Upper lobe of left lung (tissue), 6 donors: ENCODE measurements around the gene MC1R. TPM values are rescaled to one million over a fixed set of nuclear protein-coding genes. Genes with fewer than 3 reads are reported as not detected.

Experiments used
- ATAC-seq, 2 donors: fragments of 200-7000 bp; cut with Tn5 transposase; one replicate each; pipeline ENCODE4 v1.9.1; 2022; ENCODE audit warnings: mild to moderate bottlenecking in 2 of 2, moderate library complexity in 2 of 2; ENCODE audit not compliant: low FRiP score in 2 of 2
- DNase-seq, 2 donors: peaks; one replicate each; pipeline ENCODE4 v3.0.0-alpha.2; 2019 to 2020
- H3K27ac ChIP-seq, 4 donors: fragments of 200-600 bp; sonication (generic); one replicate each; pipeline ENCODE4 v1.5.1; 2016 to 2019
- H3K27me3 ChIP-seq, 4 donors: fragments of 200-600 bp; sonication (generic); one replicate each; pipeline ENCODE4 v1.5.1; 2017 to 2019
- H3K36me3 ChIP-seq, 4 donors: fragments of 200-600 bp; sonication (generic); one replicate each; pipeline ENCODE4 v1.5.1; 2016 to 2019
- H3K4me1 ChIP-seq, 4 donors: fragments of 200-600 bp; sonication (generic); one replicate each; pipeline ENCODE4 v1.5.1; 2018 to 2019
- H3K4me3 ChIP-seq, 4 donors: fragments of 200-600 bp; sonication (generic); one replicate each; pipeline ENCODE4 v1.5.1; 2017 to 2019; ENCODE audit warnings: mild to moderate bottlenecking in 2 of 4, moderate library complexity in 1 of 4
- H3K9me3 ChIP-seq, 4 donors: fragments of 200-600 bp; sonication (generic); one replicate each; pipeline ENCODE4 v1.5.1; 2018 to 2019
- CTCF ChIP-seq, 6 experiments: fragments of 450-650 bp in 4 of 6; fragments of 200-600 bp in 2 of 6; sonication (generic) in 2 of 6; IDR thresholded peaks; one replicate each; pipeline ENCODE4 v1.5.1; 2016 to 2019; ENCODE audit warnings: antibody characterized with exemption in 6 of 6
- EP300 ChIP-seq, 4 donors: sonication (generic); formaldehyde crosslinking; IDR thresholded peaks; one replicate each; pipeline ENCODE4 v1.5.1; 2017; ENCODE audit warnings: antibody characterized with exemption in 4 of 4, control low read depth in 2 of 4
- POLR2A ChIP-seq, 4 donors: fragments of 450-650 bp; IDR thresholded peaks; one replicate each; pipeline ENCODE4 v1.5.1; 2016 to 2017; ENCODE audit warnings: antibody characterized with exemption in 4 of 4, mild to moderate bottlenecking in 2 of 4
- POLR2AphosphoS5 ChIP-seq, 2 donors: sonication (generic); formaldehyde crosslinking; IDR thresholded peaks; one replicate each; pipeline ENCODE4 v1.5.1; 2017; ENCODE audit warnings: antibody characterized with exemption in 2 of 2
- WGBS, 2 donors: methylation state at CpG; one replicate each; pipeline ENCODE4 v1.1.5; 2017 to 2018; 5-methylcytosine and 5-hydroxymethylcytosine counted together
- total RNA-seq, 6 donors: library from RNA; depleted of rRNA in 4 of 6; stranded (reverse); fragments of >200 nt in 4 of 6; gene quantifications; one replicate each; pipeline versions ENCODE4 v1.1.0 to v1.2.1, GENCODE V29; 2016 to 2021
- donor health status: DM: no; HTN: no; CAD: no; lungs with moderate emphysema.
- donor health status: DM: no; HTN: yes; CAD: no; lungs with severe emphysema.

Gene MC1R
- total RNA-seq, 6 donors from 2014 or later = 4.9 to 44.0 (median 7.0) TPM

GRCh38 chr16:89895482-89896250 is 23.0 kb upstream of the MC1R start:
- ATAC-seq = no peak
- Histone ChIP-seq H3K4me1 (no peaks in the 10 kb centered on the region), H3K9me3 (no peaks in the 10 kb centered on the region), H3K27me3 (no peaks in the 10 kb centered on the region), H3K4me3 (no peak overlapping the region), H3K36me3 (peaks cover 43 to 100% (median 97%) of the 10 kb centered on the region in 4 donors), H3K27ac (no peak overlapping the region)
- no peak for DNase-seq
- WGBS, 2 donors = 94 to 97% methylated on average over 19 to 26 of the region's 26 CpGs
- no peak for TF ChIP-seq CTCF (IDR thresholded peaks at IDR 0.05)

GRCh38 chr16:89897204-89897603 is 21.5 kb upstream of the MC1R start:
- H3K27ac ChIP-seq = no peak overlapping the region
- no peak for DNase-seq
- no peak for ATAC-seq
- no peaks in the 10 kb centered on the region for H3K4me1 ChIP-seq
- H3K27me3 ChIP-seq = no peaks in the 10 kb centered on the region
- peaks cover 36 to 91% (median 88%) of the 10 kb centered on the region in 4 donors for H3K36me3 ChIP-seq
- H3K9me3 ChIP-seq = no peaks in the 10 kb centered on the region
- 94 to 97% methylated on average over 11 of the region's 11 CpGs for WGBS, 2 donors
- H3K4me3 ChIP-seq = no peak overlapping the region
- TF ChIP-seq POLR2A (IDR thresholded peaks at IDR 0.05) (no peak), POLR2AphosphoS5 (IDR thresholded peaks at IDR 0.05) (no peak), CTCF (IDR thresholded peaks at IDR 0.05) (no peak), EP300 (IDR thresholded peaks at IDR 0.05) (no peak)

- DNase-seq = no peak
- H3K27me3 ChIP-seq = no peaks in the 10 kb centered on the region
- no peak for ATAC-seq
- no peaks in the 10 kb centered on the region for H3K4me1 ChIP-seq
- no peaks in the 10 kb centered on the region for H3K9me3 ChIP-seq
- no peak overlapping the region for H3K27ac ChIP-seq
- 95 to 97% methylated on average over 31 to 36 of the region's 36 CpGs for WGBS, 2 donors
- no peak overlapping the region for H3K4me3 ChIP-seq
- TF ChIP-seq POLR2AphosphoS5 (IDR thresholded peaks at IDR 0.05) = no peak
- no peak for TF ChIP-seq CTCF (IDR thresholded peaks at IDR 0.05)
- TF ChIP-seq EP300 (IDR thresholded peaks at IDR 0.05) = no peak
- TF ChIP-seq POLR2A (IDR thresholded peaks at IDR 0.05) = no peak
- H3K36me3 ChIP-seq = peaks cover 41 to 88% (median 84%) of the 10 kb centered on the region in 4 donors
Measured at GRCh38 chr16:89898201-89898967, 20.3 kb upstream of the MC1R start.

- H3K27me3 ChIP-seq = no peaks in the 10 kb centered on the region
- H3K36me3 ChIP-seq = peaks cover 44 to 88% (median 84%) of the 10 kb centered on the region in 4 donors
- DNase-seq = no peak
- ATAC-seq = no peak
- H3K27ac ChIP-seq = no peak overlapping the region
- no peaks in the 10 kb centered on the region for H3K4me1 ChIP-seq
- H3K4me3 ChIP-seq = no peak overlapping the region
- H3K9me3 ChIP-seq = no peaks in the 10 kb centered on the region
- WGBS, 2 donors = 93 to 95% methylated on average over 20 of the region's 20 CpGs
- no peak for TF ChIP-seq EP300 (IDR thresholded peaks at IDR 0.05)
- TF ChIP-seq POLR2AphosphoS5 (IDR thresholded peaks at IDR 0.05) = no peak
Measured at GRCh38 chr16:89899879-89900481, 18.7 kb upstream of the MC1R start.

- WGBS, 2 donors = 98 to 99% methylated on average over 15 to 17 of the region's 17 CpGs
- H3K36me3 ChIP-seq = peaks cover 38 to 88% (median 84%) of the 10 kb centered on the region in 4 donors
- H3K4me1 ChIP-seq = no peaks in the 10 kb centered on the region
- TF ChIP-seq POLR2A (IDR thresholded peaks at IDR 0.05) = no peak
- TF ChIP-seq EP300 (IDR thresholded peaks at IDR 0.05) = no peak
- no peak for TF ChIP-seq CTCF (IDR thresholded peaks at IDR 0.05)
- no peak for TF ChIP-seq POLR2AphosphoS5 (IDR thresholded peaks at IDR 0.05)
- DNase-seq (no peak), ATAC-seq (no peak)
- H3K27me3 ChIP-seq = no peaks in the 10 kb centered on the region
- no peak overlapping the region for H3K4me3 ChIP-seq
- H3K27ac ChIP-seq = no peak overlapping the region
- no peaks in the 10 kb centered on the region for H3K9me3 ChIP-seq
Measured at GRCh38 chr16:89900885-89901284, 17.8 kb upstream of the MC1R start.
